ENCODE data around the gene RANBP2.

DNA sequence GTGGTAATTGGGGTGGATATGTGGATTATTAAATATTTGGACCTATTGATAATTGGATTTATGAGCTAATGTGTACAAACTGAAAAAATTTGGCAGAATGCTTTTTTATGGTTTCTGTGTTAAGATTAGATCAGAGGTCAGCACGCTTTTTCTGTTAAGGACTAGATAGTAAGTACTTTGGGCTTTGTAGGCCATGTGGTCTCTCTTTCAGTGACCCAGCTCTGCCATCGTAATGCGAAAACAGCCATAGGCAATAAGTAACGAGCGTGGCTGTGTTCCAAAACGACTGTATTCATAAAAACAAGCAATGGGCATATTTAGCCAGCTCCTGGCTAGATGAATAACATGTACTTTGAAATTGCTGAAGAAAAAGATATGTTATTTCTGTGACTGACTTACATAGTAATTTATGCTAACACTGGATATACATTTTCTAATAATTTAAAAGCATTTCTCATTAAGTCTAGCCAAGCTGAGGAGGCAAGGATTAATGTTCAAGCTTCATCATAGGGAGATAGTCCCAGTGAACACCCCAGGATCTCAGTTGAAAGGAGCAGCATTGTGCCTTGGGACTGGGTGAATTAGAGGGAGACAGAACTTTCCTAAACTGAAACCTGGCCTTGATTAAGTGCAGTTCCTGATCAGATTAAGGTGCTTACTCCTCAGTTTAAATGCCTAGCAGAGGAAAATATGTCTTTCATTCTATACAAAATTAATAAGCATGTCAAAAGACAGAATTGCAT lies 87.3 kb downstream of the RANBP2 start:
- TF ChIP-seq POLR2AphosphoS5 (IDR thresholded peaks at IDR 0.05), result no peak
- TF ChIP-seq POLR2A (IDR thresholded peaks at IDR 0.05), result no peak
- TF ChIP-seq, protein P1, sequence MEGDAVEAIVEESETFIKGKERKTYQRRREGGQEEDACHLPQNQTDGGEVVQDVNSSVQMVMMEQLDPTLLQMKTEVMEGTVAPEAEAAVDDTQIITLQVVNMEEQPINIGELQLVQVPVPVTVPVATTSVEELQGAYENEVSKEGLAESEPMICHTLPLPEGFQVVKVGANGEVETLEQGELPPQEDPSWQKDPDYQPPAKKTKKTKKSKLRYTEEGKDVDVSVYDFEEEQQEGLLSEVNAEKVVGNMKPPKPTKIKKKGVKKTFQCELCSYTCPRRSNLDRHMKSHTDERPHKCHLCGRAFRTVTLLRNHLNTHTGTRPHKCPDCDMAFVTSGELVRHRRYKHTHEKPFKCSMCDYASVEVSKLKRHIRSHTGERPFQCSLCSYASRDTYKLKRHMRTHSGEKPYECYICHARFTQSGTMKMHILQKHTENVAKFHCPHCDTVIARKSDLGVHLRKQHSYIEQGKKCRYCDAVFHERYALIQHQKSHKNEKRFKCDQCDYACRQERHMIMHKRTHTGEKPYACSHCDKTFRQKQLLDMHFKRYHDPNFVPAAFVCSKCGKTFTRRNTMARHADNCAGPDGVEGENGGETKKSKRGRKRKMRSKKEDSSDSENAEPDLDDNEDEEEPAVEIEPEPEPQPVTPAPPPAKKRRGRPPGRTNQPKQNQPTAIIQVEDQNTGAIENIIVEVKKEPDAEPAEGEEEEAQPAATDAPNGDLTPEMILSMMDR (IDR thresholded peaks at IDR 0.05 in 8 of 11, conservative IDR thresholded peaks at IDR 0.05 in 3 of 11), result no peak

Data from spleen (tissue), 7 donors.